ENCODE results near the gene DGKQ.

DGKQ gene

DNA sequence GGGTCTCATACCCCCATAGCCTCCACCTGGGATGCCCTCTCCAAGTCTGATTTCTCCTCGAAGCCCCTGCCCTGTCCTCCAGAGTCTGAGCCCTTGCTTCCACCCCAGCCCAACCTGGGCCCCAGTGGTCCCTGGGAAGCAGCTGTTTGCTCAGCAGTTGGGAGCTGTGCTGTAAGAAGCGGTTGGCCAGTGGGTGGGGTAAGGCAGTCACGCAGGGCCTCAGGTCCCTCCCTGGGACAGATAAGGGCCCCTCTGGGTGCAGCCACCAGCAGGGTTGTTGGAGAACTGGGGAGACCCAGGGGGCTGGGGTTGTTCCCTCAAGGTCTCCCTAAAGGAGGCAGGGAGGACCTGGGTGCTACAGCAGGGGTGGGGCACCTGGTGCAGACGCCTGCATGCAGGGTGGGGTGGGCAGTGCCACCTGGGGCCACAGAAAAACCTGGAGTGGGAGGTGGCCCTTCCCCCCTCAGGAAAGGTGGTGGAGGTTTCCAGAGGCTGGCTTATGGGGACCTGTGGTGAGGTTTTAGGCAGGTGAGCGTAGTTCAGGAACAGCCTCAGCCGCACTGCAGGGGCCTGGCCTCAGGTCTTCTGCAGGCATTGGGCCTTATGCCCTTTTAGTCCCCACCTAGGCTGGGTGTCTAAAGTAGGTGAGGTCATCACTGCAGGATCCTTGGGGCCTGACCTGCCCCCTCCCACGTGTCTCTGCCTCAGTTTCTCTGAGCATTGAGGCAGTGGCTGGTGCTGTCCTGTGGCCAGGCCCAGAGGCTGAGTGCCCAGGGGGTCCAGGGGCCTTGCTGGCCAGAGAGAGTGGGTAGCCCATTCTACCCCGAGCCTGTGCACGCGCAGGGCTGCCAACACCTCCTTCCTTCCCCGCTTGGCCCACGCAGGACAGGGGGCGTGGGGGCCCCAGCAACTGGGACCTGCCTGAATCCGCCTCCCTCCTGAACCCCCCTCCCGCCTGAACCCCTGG lies 22.9 kb upstream of the DGKQ start:
- DNase-seq (ENCODE audit: low read depth, low spot score), result no peak

DNA sequence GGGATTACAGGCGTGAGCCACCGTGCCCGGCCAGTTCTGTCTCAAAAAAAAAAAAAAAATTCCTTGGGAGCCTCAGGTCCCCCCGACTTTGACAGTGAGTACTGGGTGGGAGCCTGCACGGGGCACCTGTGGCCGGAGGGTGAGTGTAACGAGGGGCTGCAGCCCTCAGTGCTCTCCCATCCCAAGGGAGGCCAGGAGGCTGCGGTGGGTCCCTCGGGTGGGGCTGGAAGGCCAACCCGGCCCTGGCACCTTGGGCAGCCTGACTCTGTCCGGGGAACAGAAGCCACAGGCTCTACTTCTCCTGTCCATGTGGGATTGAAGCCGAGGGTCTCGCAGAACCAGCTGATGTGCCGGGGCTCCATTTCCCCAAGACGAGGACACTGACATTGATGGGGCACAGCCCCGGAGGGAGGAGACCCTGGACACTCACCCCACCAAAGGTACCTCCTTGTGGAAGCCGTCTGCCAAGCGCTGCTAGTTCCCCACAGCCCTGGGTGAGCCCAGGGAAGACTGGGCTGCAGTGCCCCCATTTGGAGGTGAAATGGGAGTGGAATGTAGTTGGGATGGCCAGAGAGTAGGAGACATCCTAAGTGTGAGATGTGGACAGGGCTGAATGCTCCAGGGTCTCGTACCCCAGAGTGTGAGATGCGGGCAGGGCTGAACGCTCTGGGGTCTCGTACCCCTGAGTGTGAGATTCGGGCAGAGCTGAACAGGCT lies 22.1 kb upstream of the DGKQ start:
- no peak for DNase-seq (ENCODE audit: low read depth, low spot score)

DNA sequence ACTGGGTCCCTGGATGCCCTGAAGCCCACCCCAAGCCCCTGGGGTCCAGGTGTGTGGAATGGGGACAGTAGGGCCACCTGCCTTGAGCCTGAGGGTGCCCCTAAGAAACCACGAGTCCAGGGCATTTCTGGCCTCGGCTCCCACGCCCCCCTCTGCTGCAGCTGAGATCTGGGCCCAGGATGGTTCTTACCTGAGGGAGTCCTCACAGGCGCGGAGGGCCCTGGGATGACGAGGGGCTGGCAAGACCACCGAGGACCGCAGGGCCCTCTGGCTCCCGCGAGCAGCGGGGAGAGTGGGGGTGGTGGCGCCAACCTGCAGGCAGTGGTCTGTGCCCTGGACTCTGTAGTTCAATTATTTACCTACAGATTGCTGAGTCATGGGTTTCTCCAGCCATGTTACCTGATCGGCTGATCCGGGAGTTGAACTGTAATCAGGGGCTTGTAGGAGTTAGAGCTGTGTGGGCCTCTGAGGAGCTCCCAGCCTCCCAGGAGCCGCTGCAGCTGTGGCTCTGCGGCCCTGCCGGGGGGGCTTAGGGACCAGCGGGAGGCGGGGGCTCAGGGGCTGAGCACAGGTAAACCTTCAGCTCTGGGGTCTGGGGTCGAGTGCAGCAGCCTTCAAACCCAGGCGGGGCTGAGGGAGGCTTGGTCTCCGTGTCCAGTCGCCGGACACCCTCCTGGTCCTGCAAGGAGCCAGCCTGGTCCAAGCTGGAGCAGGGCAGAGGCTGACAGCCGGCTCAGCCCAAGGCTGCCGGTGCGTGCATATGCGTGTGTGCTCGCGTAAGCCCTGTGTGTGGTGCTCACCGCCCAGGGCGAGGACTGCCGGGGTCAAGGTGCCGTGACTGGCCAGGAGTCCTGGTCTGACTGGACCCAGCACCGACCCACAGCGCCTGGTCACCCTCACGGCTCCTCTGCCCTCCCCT lies 20.0 kb upstream of the DGKQ start, which contains the start of gene SLC26A1:
Gene SLC26A1 (minus strand): TSS at position 294 of the 919 bp plus-strand sequence. CDS start 1,701 bp downstream, outside the sequence.
- DNase-seq (ENCODE audit: low read depth, low spot score), result no peak

DNA sequence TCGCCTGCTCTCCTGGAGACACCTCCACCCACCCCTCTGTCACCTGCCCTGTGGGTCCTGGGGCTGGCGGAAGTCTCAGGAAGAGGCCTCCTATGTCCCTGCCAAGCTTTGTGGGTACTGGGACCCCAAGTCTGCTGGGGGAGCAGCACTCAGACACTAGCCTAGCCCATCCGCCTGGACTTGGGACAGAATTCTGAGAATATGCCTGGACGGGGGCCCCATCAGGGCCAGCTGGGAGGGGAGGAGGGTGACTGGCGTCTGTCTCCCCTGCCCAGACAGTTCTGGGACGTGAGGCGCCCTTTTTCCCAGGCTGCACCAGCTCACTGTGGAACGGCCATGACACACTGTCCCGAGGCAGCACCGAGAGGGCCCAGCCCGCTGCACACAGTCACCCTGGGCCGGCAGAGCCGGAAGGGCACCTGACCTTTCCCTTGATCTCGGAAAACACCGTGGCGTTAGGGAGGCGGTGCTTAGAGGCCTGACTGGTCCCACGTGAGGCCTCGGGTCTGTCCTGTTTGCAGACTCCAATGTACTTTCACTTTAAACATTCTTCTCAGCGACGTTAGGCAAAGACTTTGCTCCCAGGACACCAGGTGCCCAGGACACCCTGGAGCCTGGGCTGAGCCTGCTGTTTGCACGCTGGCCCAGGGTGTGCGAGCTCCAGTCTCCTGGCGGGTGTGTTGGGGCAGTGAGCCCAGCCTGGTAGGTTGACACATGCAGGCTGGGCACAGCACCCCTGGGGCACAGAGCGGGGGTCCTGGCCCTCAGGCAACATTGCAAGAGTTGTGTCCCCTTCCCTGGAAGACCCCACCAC lies 19.1 kb upstream of the DGKQ start:
- DNase-seq (ENCODE audit: low read depth, low spot score), result no peak

DNA sequence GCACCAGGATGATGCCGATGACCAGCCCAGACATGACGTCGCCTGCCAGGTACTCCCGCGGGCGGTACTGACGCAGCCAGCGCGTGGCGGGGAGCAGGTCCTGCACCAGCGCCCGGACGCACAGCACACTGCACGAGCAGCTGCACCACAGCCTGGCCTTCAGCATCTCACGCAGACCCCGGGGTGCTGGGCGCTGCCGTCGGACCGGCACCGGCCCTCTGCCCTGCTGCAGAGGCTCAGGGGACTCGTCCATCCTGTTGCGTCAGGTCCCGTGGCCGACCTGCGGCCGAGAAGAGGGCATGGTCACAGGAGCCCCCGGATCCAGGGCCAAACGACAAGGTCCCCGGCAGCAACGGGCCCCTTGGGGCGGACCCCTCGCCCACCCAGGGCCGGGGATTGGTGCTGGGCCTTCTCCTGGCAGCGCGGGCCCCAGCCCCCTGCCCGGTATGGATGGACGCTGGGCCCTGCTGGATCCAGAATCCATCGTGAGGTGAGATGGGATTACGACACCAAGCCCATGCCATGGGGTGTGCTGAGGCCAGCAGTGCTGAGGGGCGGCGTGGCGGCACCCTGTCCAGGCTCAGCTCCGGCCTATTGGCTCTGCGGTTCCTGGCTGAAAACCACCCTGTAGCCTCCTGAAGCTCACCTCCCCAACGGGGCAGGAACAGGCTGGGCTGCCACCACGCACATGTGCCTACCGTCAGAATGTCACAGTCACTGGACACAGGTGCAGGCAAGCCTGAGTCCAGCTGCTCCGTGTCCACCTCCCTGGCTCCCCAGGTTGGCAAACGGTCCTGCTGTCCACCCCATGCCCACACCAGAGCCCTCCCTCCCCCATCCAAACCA lies 18.3 kb upstream of the DGKQ start:
- DNase-seq (ENCODE audit: low read depth, low spot score), result no peak

DNA sequence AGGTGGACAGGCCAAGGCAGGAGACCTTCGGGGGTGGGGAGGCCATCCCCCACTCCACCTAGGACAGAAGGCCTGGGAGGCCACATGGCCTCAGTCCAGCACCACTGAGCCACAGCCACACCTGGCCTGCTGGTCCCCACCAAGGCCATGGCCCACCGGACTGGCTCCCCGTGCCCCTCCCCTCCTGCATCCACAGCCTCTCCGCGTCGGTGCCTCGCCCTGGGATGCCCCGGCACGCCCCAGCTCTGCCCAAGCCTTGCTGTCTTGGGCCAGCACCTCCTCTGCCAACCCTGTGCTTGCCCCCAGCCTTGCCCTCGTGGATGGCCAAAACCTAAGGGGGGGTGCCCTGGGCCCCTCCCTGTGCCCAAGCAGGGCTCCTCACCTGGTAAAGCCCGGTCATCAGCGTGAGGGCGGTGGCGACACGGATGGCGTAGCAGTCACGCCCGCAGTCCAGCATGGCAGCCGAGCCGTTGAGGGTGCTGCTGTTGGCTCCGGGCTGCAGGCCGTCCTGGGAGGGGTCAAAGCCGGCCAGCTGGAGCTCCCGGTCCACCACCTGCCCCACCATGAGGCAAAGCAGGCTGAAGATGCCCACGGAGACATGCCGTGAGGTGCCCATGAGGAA lies 17.5 kb upstream of the DGKQ start:
- no peak for DNase-seq (ENCODE audit: low read depth, low spot score)

DNA sequence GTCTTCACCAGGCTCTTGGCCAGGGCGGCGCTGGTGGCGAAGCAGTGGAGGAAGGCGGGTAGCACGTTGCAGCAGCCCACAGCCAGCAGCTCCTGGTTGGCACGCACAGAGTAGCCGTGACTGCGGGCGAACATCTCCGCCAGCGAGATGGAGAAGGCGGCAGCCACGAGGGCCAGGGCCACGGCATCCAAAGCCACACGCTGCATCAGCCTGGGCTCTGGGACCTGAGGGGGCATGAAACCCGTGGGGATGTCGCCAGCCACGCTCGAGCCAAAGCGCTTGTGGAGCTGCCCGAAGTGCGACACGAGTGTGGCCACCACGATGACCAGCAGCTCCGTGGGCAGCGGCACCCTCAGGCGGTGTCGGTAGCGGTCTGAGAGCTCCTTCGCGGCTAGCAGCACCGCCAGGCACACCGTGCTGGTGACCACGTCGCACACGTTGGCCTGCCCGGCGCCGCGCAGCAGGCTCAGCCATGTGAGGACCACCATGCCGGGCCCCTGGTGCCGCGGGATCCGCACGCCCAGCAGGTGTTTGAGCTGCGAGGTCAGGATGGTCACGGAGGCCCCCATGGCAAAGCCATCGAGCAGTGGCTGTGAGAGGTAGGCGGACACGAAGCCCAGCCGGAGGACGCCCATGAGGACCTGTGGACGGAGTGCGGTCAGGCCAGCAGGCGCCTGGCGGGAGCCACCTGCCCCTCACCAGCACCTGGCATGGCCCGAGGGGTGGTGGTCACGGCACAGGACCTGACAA lies 16.5 kb upstream of the DGKQ start:
- no peak for DNase-seq (ENCODE audit: low read depth, low spot score)

DNA sequence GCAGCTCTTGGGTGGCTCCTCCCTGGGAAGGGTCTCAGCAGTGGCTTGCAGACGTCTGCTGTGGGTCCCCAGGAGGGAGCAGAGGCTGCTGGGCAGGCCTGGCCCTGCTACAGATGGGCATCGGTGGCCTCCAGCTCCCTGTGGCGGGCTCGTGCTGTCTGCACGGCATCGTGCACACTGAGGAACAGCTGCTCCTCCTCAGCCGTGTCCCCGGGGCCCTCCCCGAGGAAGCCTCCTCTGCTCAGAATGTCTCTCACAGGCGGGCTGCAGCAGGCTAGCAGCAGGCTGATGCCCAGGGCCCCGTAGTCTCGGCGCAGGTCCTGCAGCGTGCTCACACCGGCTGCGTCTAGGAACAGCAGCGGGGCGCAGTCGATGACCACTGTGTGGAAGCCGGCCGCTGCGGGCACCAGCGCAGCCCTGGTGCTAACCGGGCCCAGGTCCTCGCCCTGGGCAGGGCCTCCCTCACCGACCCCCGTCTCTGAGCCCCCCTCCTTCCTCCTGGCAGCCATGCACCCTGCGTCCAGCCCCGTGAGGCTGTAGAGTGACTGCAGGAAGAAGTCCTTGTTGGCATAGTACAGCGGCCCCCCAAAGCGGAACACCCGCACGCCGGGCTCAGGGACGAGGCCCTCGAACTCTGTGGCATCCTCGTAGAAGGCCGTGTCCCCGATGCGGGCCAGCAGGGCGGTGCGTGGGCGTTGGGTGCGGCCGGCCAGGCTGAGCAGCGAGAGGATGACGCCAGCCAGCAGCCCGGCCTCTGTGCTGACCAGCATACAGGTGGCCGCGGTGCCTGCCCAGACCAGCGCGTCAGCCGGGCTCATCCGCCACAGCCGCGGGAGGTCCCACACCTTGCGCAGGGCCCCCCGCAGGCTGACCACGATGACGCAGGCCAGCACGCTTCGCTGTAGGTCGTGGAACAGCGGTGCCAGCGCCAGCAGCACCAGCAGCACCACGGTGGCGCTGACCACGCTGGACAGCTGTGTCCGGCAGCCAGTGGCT lies 15.7 kb upstream of the DGKQ start:
- no peak for DNase-seq (ENCODE audit: low read depth, low spot score)

DNA sequence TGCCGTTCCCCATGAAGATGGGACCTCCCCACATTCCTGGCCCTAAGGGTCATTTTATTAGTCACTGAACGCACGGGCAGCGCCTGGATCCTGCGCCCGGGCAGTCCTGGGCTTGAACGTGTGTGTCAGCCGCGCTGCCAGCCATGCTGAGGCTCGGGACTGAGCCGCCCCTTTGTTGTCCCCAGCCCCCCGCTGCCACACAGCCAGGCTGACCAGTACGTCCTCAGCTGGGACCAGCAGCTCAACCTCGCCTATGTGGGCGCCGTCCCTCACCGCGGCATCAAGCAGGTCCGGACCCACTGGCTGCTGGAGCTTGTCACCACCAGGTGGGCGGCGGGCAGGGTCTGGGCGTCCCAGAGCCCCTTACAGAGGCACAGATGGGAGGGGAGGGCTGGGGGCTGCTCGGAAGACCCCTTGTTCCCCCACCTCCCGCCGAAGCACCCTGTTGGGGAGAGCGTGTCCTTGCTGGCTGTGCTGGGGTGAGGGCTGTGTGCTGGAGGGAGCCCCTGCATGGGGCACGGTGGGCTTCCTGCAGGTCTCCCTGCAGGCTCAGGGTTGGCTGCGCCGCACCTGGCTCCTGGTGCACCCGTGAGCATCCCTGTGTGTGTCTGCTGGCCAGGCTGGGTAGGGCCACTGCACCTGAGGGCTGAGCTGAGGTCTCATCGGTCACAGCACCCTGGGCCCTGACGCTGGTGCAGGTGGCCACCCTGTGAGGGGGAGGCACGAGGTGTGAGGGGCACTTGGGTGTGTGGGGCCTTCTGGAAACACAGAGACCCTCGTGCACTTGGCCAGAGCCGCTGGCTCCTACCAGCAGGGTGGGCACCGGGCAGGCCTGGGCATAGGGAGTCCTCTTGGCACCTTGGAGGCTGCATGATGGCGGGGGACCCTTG lies 14.5 kb upstream of the DGKQ start:
- DNase-seq (ENCODE audit: low read depth, low spot score), result no peak

DNA sequence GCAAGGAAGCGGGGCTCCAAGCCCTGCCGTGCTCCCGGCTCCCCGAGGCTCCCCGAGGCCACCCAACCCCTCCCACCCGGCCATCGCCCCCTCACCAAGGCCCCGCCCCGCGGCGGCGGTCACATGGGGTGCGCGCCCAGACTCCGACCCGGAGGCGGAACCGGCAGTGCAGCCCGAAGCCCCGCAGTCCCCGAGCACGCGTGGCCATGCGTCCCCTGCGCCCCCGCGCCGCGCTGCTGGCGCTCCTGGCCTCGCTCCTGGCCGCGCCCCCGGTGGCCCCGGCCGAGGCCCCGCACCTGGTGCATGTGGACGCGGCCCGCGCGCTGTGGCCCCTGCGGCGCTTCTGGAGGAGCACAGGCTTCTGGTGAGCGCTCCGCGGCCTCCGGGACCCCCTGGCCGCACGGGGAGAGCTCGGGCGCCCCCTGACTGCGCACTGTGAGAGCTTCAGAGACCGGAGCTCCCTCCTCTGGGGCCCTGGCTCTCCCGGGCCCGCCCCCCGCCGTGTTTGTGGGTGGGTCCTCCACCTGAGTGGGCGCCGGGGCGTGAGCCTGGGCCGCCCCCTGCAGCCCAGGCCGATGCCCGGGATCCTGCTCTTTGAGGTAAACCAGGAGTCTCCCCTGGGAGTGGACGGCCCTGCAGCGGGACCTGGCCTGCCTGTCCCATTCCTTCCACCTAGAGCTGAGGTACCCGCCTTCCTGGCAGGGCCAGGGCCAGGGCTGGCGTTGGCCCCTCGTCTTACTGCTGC lies 13.7 kb upstream of the DGKQ start, which contains the start of gene IDUA:
Gene IDUA (plus strand): TSS at position 166 of the 745 bp plus-strand sequence. CDS start 41 bp downstream, at position 207.
- no peak for DNase-seq (ENCODE audit: low read depth, low spot score)

DNA sequence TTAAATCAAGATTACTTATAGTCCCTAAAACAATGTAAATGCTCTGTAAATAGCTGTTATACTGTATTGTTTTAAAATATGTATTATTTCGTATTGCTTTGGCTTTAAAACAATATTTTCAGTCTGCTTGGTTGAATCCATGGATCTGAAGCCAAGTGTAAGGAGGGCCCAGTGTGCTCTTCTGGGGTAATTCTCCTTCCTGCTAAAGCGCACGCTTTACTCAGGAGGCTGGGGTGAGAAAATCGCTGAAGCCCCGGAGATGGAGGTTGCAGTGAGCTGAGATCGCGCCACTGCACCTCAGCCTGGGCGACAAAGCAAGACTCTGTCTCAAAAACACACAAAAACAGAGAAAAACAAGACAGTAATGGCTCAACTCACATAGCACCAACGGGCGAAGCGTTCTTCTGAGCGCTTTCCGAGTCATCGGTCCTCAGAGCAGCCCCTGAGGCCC lies 13.1 kb upstream of the DGKQ start:
- DNase-seq (ENCODE audit: low read depth, low spot score), result no peak

DNA sequence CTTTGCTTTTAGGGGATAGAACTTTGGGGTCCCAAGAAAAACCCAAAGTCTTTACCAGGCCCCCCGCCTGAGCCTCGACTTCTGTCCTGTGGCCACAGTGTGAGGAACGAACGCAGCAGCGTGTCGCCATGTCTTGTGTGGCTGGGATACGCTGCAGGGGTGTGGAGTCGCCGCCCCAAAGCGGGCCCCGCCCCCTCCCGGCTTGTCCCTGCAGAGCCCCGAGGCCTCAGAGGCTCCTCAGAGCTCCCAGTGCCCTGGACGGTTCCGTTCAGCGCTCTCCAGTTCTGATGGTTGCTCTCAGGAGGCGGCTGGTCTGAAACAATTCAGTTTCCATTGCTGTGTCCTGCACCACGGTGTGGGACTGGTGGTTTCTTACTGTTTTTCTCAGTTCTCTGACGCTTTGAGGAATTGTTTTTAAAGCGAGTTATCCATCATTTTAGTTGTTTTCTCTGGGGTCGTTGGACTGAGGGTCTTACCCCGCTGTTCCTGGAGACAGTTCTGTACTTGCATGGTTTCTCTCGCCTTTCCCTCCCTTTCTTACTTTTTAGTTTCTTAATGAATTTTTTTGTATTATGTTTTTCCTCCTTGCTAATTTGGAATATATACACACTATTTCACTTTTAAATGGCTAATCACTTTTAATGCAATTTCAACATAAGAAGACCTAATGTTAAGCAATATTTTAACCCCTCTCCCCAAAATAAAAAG lies 11.9 kb upstream of the DGKQ start:
- no peak for DNase-seq (ENCODE audit: low read depth, low spot score)

DNA sequence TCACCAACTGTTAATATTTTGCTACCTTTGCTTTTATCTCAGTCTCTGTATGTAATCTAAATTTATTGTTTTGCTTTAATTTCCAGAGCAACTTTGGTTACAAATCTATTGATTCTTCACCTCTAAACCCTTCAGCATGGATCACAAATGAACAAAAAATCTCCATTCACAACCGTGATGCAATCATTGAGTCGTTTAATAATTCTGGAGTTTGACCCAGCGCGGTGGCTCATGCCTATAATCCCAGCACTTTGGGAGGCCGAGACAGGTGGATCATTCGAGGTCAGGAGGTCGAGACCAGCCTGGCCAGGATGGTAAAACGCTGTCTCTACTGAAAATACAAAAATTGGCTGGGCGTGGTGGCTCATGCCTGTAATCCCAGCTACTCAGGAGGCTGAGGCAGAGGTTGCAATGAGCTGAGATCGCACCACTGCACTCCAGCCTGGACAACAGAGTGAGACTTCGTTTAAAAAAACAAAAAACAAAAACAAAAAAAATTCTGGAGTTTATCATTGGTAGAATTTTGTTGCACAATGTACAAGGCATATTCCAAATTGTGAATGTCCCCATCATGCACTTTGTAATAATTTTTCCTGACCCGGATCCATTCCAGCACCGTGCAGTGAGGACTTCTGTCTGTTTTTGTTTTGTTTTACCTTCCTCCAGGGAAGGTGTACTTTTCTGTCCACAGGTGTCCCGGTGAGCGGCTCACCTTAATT lies 11.1 kb upstream of the DGKQ start:
- no peak for DNase-seq (ENCODE audit: low read depth, low spot score)

DNA sequence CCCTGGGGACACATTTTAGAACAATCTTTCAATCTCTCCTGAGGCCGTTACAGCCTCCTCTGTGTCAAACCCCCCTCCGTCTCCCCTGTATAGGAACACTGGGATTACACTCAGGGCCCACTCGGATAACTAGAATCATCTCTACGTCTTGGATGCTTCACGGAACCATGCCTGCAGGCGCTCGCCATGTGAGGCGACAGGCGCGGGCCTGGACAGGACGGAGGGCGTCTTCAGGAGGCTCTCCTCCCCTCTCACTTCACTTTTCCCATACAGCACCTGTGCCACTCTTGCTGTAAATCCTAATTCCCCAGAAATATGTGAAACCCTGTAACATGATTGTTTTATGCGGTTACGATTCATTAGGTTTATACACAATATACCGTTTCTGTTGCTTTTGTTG lies 9.4 kb upstream of the DGKQ start:
- no peak for DNase-seq (ENCODE audit: low read depth, low spot score)

All from brain pericyte (primary cell).